Natural killer cell (primary cell): ENCODE data around the gene C4orf33. TPM values are rescaled to one million over a fixed set of nuclear protein-coding genes. Genes with fewer than 3 reads are reported as not detected.

Experiments used
- ATAC-seq, 3 donors: fragments of 150-1000 bp in 2 of 3; fragments of 200-7000 bp in 1 of 3; cut with Tn5 transposase; 1 replicate in 1 of 3; 2 replicates in 2 of 3; pipeline ENCODE4 v1.10.0; 2021; ENCODE audit warnings: mild to moderate bottlenecking in 2 of 3, moderate library complexity in 2 of 3
- DNase-seq, 2 donors: peaks; one replicate each; pipeline versions ENCODE4 v3.0.0 to v3.0.0-alpha.2; 2013 to 2021; ENCODE audit warnings: mixed read lengths in 1 of 2
- H3K27ac ChIP-seq: one replicate; pipeline ENCODE4 v1.5.1; 2013; ENCODE audit warnings: mild to moderate bottlenecking, low read length
- H3K27me3 ChIP-seq: one replicate; pipeline ENCODE4 v1.6.1; 2013; ENCODE audit warnings: low read length; ENCODE audit not compliant: control insufficient read depth, insufficient read depth
- H3K36me3 ChIP-seq: one replicate; pipeline ENCODE4 v1.6.1; 2013; ENCODE audit warnings: low read length; ENCODE audit not compliant: control insufficient read depth, insufficient read depth
- H3K4me1 ChIP-seq: one replicate; pipeline ENCODE4 v1.6.1; 2013; ENCODE audit warnings: low read length; ENCODE audit not compliant: control insufficient read depth, insufficient read depth
- H3K4me3 ChIP-seq: one replicate; pipeline ENCODE4 v1.5.1; 2013; ENCODE audit warnings: low read length
- H3K9me3 ChIP-seq: one replicate; pipeline ENCODE4 v1.6.1; 2013; ENCODE audit warnings: low read length; ENCODE audit not compliant: control insufficient read depth, insufficient read depth
- H3K27ac Mint-ChIP-seq, 2 donors: one replicate each; pipeline ENCODE4 v1.8.0; 2022; ENCODE audit warnings: mild to moderate bottlenecking in 2 of 2, mixed read lengths in 2 of 2, moderate library complexity in 1 of 2
- H3K27me3 Mint-ChIP-seq, 2 donors: one replicate each; pipeline ENCODE4 v1.8.0; 2022; ENCODE audit warnings: low read depth in 2 of 2, mixed read lengths in 2 of 2
- H3K36me3 Mint-ChIP-seq: one replicate; pipeline ENCODE4 v1.8.0; 2022; ENCODE audit warnings: mixed read lengths
- H3K4me1 Mint-ChIP-seq, 2 donors: one replicate each; pipeline ENCODE4 v1.8.0; 2022; ENCODE audit warnings: mixed read lengths in 2 of 2
- H3K4me3 Mint-ChIP-seq: one replicate; pipeline ENCODE4 v1.8.0; 2022; ENCODE audit warnings: mild to moderate bottlenecking, moderate library complexity, mixed read lengths
- H3K9me3 Mint-ChIP-seq, 2 donors: one replicate each; pipeline ENCODE4 v1.8.0; 2022; ENCODE audit warnings: mixed read lengths in 2 of 2
- WGBS: methylation state at CpG from one replicate; pipeline ENCODE4 v1.1.7; 2013; ENCODE audit warnings: missing lambda C conversion rate; ENCODE audit not compliant: insufficient coverage; 5-methylcytosine and 5-hydroxymethylcytosine counted together
- intact Hi-C: fragments of 100-400 bp; cut with micrococcal nuclease; formaldehyde crosslinking; loops from one replicate; pipeline ENCODE4 v1.14.2; 2022
- total RNA-seq, 4 donors: library from RNA; stranded (reverse); fragments of 120-200 nt in 1 of 4; gene quantifications; one replicate each; pipeline versions ENCODE4 v1.2.3 to v1.2.4, GENCODE V29; 2013 to 2022
- TF ChIP-seq, protein P1 (sequence below): fragments of 200-600 bp; IDR thresholded peaks from one replicate; pipeline ENCODE4 v1.8.0; 2022; ENCODE audit warnings: antibody characterized with exemption

C4orf33 gene
- total RNA-seq, 3 donors from 2014 or later (not counting 1 experiment from before 2014, with no cell fraction given): 23.2 to 27.2 (median 26.2) TPM

- no peaks in the 10 kb centered on the region for H3K4me1 ChIP-seq
- WGBS: 93% methylated on average over 1 of the region's 5 CpGs
- H3K27me3 ChIP-seq: no peaks in the 10 kb centered on the region
- ATAC-seq (no peak), DNase-seq (no peak)
- peaks cover 2 to 9% of the 10 kb centered on the region in 2 donors for H3K9me3 Mint-ChIP-seq
- intact Hi-C loops: no loop called here
- H3K36me3 Mint-ChIP-seq: peaks cover 19% of the 10 kb centered on the region
- no peak overlapping the region for H3K27ac Mint-ChIP-seq
- H3K27ac ChIP-seq: no peak overlapping the region
- peaks cover 4% of the 10 kb centered on the region for H3K9me3 ChIP-seq
- H3K4me3 ChIP-seq: no peak overlapping the region
- H3K4me3 Mint-ChIP-seq: no peak overlapping the region
- peaks cover 31% of the 10 kb centered on the region for H3K36me3 ChIP-seq
- TF ChIP-seq, protein P1, sequence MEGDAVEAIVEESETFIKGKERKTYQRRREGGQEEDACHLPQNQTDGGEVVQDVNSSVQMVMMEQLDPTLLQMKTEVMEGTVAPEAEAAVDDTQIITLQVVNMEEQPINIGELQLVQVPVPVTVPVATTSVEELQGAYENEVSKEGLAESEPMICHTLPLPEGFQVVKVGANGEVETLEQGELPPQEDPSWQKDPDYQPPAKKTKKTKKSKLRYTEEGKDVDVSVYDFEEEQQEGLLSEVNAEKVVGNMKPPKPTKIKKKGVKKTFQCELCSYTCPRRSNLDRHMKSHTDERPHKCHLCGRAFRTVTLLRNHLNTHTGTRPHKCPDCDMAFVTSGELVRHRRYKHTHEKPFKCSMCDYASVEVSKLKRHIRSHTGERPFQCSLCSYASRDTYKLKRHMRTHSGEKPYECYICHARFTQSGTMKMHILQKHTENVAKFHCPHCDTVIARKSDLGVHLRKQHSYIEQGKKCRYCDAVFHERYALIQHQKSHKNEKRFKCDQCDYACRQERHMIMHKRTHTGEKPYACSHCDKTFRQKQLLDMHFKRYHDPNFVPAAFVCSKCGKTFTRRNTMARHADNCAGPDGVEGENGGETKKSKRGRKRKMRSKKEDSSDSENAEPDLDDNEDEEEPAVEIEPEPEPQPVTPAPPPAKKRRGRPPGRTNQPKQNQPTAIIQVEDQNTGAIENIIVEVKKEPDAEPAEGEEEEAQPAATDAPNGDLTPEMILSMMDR: no peak
- no peaks in the 10 kb centered on the region for H3K27me3 Mint-ChIP-seq
- H3K4me1 Mint-ChIP-seq: peaks cover 32 to 40% of the 10 kb centered on the region in 2 donors
Observed at GRCh38 chr4:129082302-129082701, 13.7 kb upstream of the C4orf33 start.

DNA sequence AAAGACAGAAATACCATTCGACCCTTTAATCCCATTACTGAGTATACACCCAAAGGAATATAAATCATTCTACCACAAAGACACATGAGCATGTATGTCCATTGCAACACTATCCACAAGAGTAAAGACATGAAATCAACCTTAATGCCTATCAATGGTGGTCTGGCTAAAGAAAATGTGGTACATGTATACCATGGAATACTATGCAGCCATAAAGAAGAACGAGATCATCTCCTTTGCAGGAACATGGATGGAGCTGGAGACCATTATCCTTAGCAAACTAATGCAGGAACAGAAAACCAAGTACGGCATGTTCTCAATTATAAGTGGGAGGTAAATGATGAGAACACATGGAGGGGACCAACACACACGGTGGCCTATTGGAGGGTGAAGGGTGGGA is 10.5 kb upstream of the C4orf33 start:
- H3K27me3 ChIP-seq: no peaks in the 10 kb centered on the region
- H3K4me3 ChIP-seq: no peak overlapping the region
- DNase-seq (no peak), ATAC-seq (no peak)
- no peaks in the 10 kb centered on the region for H3K9me3 ChIP-seq
- H3K27ac Mint-ChIP-seq: no peak overlapping the region
- peaks cover 13% of the 10 kb centered on the region for H3K36me3 ChIP-seq
- H3K36me3 Mint-ChIP-seq: peaks cover 9% of the 10 kb centered on the region
- no peak overlapping the region for H3K4me3 Mint-ChIP-seq
- peaks cover 39% of the 10 kb centered on the region in 2 donors for H3K4me1 Mint-ChIP-seq
- peaks cover 0 to 5% of the 10 kb centered on the region in 2 donors for H3K9me3 Mint-ChIP-seq
- H3K4me1 ChIP-seq: no peaks in the 10 kb centered on the region
- intact Hi-C loops: no loop called here
- TF ChIP-seq, protein P1: no peak
- H3K27ac ChIP-seq: no peak overlapping the region
- WGBS: 97% methylated on average over 4 of the region's 4 CpGs
- H3K27me3 Mint-ChIP-seq: no peaks in the 10 kb centered on the region

DNA sequence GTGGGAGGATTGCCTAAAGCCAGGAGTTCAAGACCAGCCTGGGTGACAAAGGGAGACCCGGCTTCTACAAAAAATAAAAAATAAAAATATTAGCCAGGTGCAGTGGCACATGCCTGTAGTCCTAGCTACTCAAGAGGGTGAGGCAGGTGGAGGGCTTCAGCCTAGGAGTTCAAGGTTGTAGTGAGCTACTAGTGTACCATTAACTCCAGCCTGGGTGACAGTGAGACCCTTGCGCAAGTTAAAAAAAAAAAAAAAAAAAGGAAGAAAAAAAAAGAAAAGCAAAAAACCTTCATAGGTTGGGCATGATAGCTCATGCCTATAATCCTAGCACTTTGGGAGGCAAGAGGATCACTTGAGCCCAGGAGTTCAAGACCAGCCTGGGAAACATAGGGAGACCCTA is 8.4 kb upstream of the C4orf33 start:
- Mint-ChIP-seq H3K4me3 (no peak overlapping the region), H3K4me1 (peaks cover 39% of the 10 kb centered on the region in 2 donors), H3K27ac (peak overlapping the region in 1 of 2 donors; percentile 0), H3K36me3 (no peaks in the 10 kb centered on the region), H3K9me3 (peaks cover 0 to 3% of the 10 kb centered on the region in 2 donors), H3K27me3 (no peaks in the 10 kb centered on the region)
- Histone ChIP-seq H3K27ac (no peak overlapping the region), H3K4me1 (peaks cover 6% of the 10 kb centered on the region), H3K9me3 (no peaks in the 10 kb centered on the region), H3K36me3 (no peaks in the 10 kb centered on the region), H3K27me3 (no peaks in the 10 kb centered on the region), H3K4me3 (no peak overlapping the region)
- TF ChIP-seq, protein P1: no peak
- intact Hi-C loops: no loop called here
- ATAC-seq (no peak), DNase-seq (no peak)
- 90% methylated on average over 1 of the region's 2 CpGs for WGBS

DNA sequence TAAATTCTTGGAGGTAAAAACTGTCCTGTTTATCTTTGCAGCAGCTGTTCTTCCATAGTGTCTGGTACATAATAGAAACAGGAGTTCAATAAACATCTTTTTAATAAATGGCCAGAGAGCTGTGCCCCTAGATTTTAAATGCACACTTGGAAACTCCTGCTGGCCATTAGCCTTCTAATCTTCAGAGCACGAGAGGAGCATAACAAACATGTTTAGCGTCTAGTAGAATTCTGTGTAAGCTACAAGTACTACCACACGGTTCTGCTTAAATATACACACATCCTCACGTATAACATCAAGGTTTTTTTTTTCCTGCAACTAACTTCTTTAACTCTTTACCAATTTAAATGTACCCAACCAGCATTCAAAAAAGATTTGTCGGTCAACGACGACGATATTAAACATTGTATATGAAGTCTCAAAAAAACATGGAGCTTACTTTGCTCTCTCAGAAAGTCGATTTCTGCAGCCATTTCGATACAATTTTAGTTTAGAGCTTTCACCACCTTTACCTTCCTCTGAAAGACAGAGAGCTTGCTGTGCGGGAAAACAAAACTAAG is 3.2 kb upstream of the C4orf33 start:
- DNase-seq (no peak), ATAC-seq (no peak)
- peaks cover 27 to 41% of the 10 kb centered on the region in 2 donors for H3K4me1 Mint-ChIP-seq
- TF ChIP-seq, protein P1: no peak
- H3K4me3 ChIP-seq: peak overlapping the region; percentile 98
- no peak overlapping the region for H3K27ac Mint-ChIP-seq
- H3K4me3 Mint-ChIP-seq: no peak overlapping the region
- H3K4me1 ChIP-seq: peaks cover 6% of the 10 kb centered on the region
- H3K36me3 Mint-ChIP-seq: no peaks in the 10 kb centered on the region
- no peaks in the 10 kb centered on the region for H3K36me3 ChIP-seq
- no peaks in the 10 kb centered on the region for H3K27me3 ChIP-seq
- WGBS: 1% methylated on average over 11 of the region's 11 CpGs
- H3K27ac ChIP-seq: peak overlapping the region; percentile 100
- intact Hi-C loops: loop anchor here (2.0 to 5.0 kb wide), 6 partner anchors 176 to 1125 kb away; partner anchors contain the start of genes ABHD18, JADE1, MFSD8 and PGRMC2
- H3K9me3 ChIP-seq: no peaks in the 10 kb centered on the region
- no peaks in the 10 kb centered on the region for H3K9me3 Mint-ChIP-seq
- no peaks in the 10 kb centered on the region for H3K27me3 Mint-ChIP-seq
